OCI-LY3 (cell line): ENCODE results near the gene TFPT.

ENCODE experiments used
- CTCF ChIP-seq: fragments of 200-600, 300-600 bp; sonication (generic); IDR thresholded peaks from 2 replicates; pipeline ENCODE4 v1.5.1; 2014; ENCODE audit warnings: antibody characterized with exemption, low read length, low read depth
- EZH2phosphoT487 ChIP-seq: fragments of 200-600 bp; shearing (Covaris generic); IDR thresholded peaks from 2 replicates; pipeline ENCODE4 v1.6.1; 2018; ENCODE audit warnings: antibody characterized with exemption, mixed run types, low read depth

- TF ChIP-seq CTCF: no peak
- TF ChIP-seq EZH2phosphoT487: no peak
These were observed 34.4 kb downstream of the TFPT start, which contains the start of gene TARM1 for GRCh38 chr19:54081032-54081431.
